Stimulated activated CD4-positive, alpha-beta T cell treated with anti-CD3 and anti-CD28 coated beads, Interleukin-15, amount 100 ng/mL, for 24 hours (primary cell): ENCODE results near the gene ANXA8L1.
"Not testable (repeated sequence)": the region's sequence is repeated elsewhere in the genome, so short reads cannot be mapped to it uniquely, and the experiment has no call there.

Experiments
- DNase-seq: peaks from one replicate; pipeline ENCODE4 v3.0.0-alpha.2; 2020

Gene ANXA8L1

GRCh38 chr10:46398212-46398886 lies 22.8 kb downstream of the ANXA8L1 start:
- DNase-seq, result not testable (repeated sequence)

- DNase-seq, result not testable (repeated sequence)
Observed at GRCh38 chr10:46409556-46409955, 34.0 kb downstream of the ANXA8L1 start.

DNA sequence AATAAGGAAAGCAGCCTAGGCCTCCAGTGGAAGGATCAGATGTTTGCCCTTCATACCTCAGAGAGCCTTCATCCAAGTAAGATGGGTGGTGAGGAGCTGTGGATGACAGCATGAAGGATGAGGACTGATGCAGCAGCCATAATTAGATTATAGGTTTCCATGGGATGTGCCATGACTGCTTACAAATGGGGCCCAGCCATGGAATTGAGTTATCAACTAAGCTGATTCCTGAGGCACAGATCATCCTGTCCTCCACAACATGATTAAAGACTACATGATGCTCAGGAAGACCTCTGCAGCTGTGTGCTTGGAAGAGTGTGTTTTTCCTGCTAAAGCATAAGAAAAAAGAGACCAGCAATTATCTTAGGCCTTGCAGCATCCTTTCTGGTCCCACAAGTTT lies 35.5 kb downstream of the ANXA8L1 start:
- not testable (repeated sequence) for DNase-seq

DNA sequence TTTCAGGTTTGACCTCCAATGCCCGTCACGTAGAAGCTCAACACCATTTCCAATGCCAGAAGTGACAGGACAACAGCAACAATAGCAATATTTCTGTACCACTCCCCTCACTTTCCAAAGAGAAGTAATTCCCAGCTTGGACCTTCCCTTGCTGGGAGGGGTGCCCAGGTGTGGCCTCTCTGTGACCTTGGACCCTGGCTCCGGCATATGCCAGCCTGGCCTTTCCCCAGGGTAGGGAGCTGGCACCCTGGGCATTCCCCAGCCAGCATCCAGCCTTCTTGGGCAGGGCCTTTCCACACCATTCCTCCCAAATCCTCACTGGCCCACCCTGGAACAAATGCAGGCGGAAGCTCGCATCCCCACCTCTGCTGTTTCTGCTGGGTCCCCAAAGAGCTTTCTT lies 37.1 kb downstream of the ANXA8L1 start:
- not testable (repeated sequence) for DNase-seq

GRCh38 chr10:46415291-46415690 lies 39.7 kb downstream of the ANXA8L1 start:
- DNase-seq, result not testable (repeated sequence)

GRCh38 chr10:46418283-46418682 lies 42.7 kb downstream of the ANXA8L1 start:
- DNase-seq, result not testable (repeated sequence)

GRCh38 chr10:46419570-46420379 lies 44.2 kb downstream of the ANXA8L1 start:
- DNase-seq, result not testable (repeated sequence)

- not testable (repeated sequence) for DNase-seq
Observed at GRCh38 chr10:46423550-46423949, 48.0 kb downstream of the ANXA8L1 start.

GRCh38 chr10:46440942-46441341 lies 65.4 kb downstream of the ANXA8L1 start:
- not testable (repeated sequence) for DNase-seq
